Dedifferentiated amniotic fluid mesenchymal stem cell (primary cell): ENCODE data around the gene ADCK1.
A peak's percentile ranks its signal among the peaks of the same experiment; 100 is the strongest.
"Not testable (repeated sequence)": the region's sequence is repeated elsewhere in the genome, so short reads cannot be mapped to it uniquely, and the experiment has no call there.

Experiments used
- DNase-seq: peaks from one replicate; pipeline ENCODE4 v3.0.0-alpha.2; 2016; ENCODE audit errors: extremely low spot score

ADCK1 gene

DNA sequence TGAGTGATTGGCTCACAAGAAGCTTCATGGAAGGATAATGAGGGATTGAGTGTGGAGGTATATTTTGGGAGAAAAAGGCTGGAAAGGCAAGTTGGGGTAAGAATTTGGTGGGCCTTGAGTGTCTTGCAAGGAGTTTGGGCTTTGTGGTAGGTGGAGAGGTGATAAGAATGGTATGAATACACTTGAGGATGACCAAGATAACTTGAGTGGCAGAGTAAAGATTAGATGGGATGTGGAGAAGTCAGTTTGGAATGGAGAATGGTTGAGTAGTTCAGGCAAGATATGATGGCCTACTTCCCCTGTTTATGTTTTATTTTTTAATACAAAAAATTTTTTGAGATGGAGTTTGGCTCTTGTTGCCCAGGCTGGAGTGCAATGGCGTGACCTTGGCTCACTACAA lies 9.1 kb downstream of the ADCK1 start:
- no peak for DNase-seq

- DNase-seq = no peak
Observed at GRCh38 chr14:77812028-77812427, 12.1 kb downstream of the ADCK1 start.

DNA sequence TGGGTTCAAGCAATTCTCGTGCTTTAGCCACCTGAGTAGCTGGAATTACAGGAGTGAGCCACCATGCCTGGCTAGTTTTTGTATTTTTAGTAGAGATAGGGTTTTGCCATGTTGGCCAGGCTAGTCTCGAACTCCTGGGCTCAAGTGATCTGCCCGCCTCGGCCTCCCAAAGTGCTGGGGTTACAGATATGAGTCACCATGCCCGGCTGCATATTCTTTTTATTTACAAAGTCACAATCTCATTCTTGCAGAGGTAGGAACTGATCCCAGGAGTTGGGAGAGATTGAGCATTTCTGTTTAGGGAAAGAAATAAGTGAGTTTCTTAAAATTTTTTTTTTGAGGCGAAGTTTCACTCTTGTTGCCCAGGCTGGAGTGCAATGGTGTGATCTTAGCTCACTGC lies 12.8 kb downstream of the ADCK1 start:
- not testable (repeated sequence) for DNase-seq

- DNase-seq = no peak
Observed at GRCh38 chr14:77822307-77822706, 22.4 kb downstream of the ADCK1 start.

DNA sequence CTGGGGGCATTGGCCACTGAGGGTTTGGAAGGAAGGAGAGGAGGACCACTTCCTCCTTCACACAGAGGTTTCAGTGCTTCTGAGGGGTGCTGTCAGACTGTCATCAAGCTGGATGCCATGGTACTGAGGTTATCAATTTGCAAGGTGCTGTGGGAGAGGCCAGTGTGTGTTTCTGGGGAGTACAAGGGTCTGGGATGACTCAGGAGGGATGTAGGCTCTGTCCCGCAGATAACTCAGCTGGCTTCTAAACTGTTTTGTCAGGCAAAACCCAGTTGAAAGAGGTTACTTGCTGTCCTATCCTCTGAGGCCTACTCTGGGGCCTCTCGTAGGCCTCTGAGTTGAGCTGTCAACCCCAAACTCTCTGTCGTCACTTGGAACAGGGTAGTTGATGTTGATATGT lies 22.8 kb downstream of the ADCK1 start:
- no peak for DNase-seq

DNA sequence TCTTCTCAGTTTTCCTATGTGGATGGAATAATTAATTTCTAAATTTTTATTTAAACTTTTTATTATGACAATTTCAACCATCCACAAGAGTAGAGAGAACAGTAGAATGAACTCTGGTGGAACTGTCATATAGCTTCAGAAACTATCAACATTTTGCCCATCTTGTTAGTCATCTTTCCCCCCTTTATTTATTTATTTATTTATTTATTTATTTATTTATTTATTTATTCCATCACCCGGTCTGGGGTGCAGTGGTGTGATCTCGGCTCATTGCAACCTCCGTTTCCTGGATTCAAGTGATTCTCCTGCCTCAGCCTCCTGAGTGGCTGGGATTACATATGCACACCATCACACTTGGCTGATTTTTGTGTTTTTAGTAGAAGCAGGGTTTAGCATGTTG lies 23.5 kb downstream of the ADCK1 start:
- no peak for DNase-seq

GRCh38 chr14:77825895-77826519 lies 26.1 kb downstream of the ADCK1 start:
- DNase-seq = no peak

DNA sequence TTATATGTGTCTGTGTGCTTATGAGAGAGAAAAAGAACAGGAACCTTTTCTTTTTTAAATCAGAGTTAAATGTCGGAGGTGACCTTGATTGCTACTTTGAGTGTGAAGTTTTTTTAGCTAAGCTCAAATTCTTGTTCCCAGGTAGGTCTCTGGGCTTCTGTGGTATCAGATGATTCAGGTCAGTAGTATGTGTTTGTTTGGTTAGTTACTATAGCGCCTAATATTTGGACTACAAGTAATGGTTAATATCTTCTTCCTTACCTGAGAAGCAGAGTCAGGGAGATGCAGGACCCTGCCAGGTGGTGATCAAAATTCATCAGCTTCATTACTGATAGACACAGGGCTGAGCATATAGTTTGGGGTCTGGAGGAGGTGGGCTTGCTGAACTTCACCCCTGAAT lies 30.8 kb downstream of the ADCK1 start:
- DNase-seq = no peak

DNA sequence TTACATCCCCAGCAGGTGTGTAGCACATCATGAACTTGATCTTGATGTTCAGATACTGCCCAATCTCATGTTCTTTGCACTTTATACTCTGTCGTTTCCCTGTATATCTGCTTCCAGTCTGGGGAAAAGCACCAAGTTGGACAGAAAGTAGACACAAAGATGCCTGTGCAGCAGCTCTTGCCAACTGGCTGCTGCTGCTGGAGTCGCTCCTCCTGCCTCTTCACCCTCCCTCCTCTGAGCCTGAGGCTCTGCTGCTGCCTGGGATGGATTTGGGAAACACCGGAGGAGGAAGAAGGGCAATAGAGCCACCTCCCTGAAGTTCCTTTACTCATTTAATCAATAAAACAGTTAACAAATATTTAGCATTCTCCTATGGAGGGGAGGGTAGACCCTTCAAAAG lies 32.4 kb downstream of the ADCK1 start:
- no peak for DNase-seq

GRCh38 chr14:77837926-77838325 lies 38.0 kb downstream of the ADCK1 start:
- no peak for DNase-seq

- no peak for DNase-seq
Observed at GRCh38 chr14:77838831-77839511, 39.1 kb downstream of the ADCK1 start.

DNA sequence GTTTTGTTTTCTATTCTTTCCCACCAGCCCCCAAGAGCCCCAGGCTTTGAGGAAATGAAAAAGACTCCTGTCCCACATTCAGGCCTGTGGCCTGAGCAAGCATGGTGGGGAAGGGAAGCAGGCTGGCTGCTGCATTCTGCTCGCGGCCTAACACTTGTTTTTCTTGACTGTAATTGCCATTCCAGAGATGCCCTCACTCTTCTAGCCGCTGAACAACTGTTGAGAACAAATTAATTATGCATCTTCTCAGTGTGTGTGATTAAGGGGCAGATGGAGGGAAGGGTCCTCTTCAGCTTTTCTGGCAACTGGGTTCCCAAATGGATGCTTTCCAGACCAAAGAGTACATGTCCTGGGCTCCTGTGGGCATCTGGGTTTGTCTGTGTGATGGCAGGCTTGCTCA lies 43.3 kb downstream of the ADCK1 start:
- no peak for DNase-seq

GRCh38 chr14:77843651-77844050 lies 43.7 kb downstream of the ADCK1 start:
- DNase-seq = no peak

- no peak for DNase-seq
Observed at GRCh38 chr14:77844802-77845201, 44.9 kb downstream of the ADCK1 start.

DNA sequence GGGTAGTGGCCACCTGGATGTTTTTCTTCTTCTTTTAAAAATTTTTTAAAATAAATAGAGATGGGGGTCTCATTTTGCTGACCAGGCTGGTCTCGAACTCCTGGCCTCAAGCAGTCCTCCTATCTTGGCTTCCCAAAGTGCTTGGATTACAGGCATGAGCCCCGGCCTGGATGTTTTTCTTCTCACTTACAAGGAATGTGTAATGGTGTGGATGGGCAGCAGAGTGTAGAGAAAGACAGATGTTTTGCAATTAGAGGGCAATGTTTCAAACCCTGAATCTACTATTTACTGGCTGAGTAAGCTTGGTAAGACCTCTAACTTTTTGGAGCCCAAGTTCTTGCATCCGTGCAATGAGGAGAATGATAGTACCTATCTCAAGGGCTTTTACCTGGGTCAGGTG lies 48.1 kb downstream of the ADCK1 start:
- DNase-seq = no peak

GRCh38 chr14:77849711-77850110 lies 49.8 kb downstream of the ADCK1 start:
- no peak for DNase-seq

DNA sequence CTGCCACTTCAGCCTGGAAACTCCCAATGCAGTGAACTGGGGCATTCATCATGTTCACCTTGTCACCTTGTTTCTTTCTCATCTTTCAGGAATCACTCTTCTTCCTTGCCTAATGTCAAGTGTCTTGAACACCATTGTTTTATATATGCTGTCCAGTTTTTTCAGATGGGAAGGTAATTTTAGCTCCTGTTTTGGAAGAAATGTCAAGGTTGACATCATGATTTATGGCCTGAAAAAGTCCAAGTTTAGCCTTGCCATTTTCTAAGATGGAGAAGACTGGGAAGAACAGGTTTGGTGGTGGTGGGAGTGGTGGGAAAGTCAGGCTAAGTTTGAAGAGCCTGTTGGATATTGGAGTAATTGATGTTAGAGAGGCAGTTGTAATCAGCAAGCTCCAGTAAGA lies 54.0 kb downstream of the ADCK1 start:
- no peak for DNase-seq

DNA sequence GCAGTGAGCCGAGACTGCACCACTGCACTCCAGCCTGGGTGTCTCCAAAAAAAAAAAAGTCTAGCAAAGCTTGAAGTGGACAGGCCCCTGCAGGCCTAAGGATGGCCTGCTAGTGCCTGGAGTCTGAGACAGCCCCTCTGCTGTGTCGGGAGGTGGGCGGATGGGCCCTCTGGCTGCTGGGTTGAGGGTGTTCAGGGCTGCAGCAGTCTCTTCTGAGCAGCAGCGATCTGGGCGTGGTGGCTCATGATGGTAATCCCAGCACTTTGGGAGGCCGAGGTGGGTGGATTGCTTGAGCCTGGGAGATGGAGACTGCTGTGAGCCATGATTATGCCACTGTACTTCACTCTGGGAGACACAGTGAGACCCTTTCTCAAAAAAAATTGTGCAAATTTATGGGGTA lies 57.0 kb downstream of the ADCK1 start:
- no peak for DNase-seq

GRCh38 chr14:77859934-77860570 lies 60.1 kb downstream of the ADCK1 start:
- DNase-seq = no peak

- DNase-seq = no peak
Observed at GRCh38 chr14:77861201-77861600, 61.3 kb downstream of the ADCK1 start.

DNA sequence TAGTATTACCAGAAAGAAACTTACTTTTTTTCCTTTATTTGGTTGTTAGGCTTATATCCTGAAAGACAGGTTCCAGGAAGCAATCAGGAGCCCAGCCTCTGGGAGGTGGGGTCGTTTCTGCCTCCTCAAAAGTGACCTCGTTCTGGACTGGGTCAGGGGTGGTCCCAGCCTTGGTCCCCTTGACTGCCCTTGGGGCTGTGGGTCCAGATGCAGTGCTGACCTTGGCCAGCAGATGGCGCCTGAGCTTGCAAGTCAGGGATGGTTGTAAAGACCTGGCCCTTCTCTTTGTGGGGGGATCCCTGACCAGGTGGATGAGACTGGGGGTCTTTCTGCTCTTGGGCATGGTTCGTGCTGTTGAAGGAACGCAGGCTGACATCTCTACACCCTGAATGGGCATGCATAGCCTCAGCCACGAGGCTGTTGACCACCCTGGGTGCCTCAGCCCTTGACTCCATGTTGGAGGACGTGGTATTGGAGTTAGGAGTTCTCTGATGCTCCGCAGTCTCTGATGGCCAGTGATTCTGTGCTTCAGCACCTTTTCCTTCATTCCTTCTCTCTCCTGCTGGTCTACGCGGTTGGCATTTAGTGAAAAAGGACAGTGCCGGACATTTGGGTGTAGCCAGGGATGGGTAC lies 62.4 kb downstream of the ADCK1 start:
- DNase-seq = peak; percentile 26

GRCh38 chr14:77864085-77864484 lies 64.2 kb downstream of the ADCK1 start:
- DNase-seq = no peak

DNA sequence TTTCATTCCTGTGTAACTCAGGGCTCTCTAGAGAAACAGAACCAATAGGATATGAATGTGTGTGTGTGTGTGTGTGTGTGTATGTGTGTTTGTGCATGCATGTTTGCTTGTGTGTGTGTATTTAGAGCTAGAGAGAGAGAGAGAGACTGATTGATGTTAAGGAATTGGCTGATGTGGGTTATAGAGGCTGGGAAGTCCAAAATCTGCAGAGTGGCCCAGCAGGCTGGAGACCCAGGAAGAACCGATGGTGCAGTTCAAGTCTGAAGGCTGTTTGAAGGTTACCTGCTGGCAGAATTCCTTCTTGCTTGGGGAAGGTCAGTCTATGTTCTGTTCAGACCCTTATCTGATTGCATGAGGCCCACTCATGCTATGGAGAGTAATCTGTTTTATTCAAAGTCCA lies 64.7 kb downstream of the ADCK1 start:
- no peak for DNase-seq
